Stomach (tissue), 4 donors: ENCODE measurements around the gene FUT1.

Source experiments
- CTCF ChIP-seq, 7 experiments: fragments of 450-650 bp in 4 of 7; fragments of 200-600 bp in 3 of 7; sonication (generic) in 3 of 7; IDR thresholded peaks; one replicate each; pipeline ENCODE4 v1.5.1; 2016 to 2019; ENCODE audit warnings: antibody characterized with exemption in 7 of 7, control low read depth in 2 of 7, mild to moderate bottlenecking in 1 of 7
- EP300 ChIP-seq: sonication (generic); formaldehyde crosslinking; IDR thresholded peaks from one replicate; pipeline ENCODE4 v1.6.1; 2017; ENCODE audit warnings: antibody characterized with exemption
- POLR2A ChIP-seq, 4 donors: fragments of 450-650 bp; IDR thresholded peaks; one replicate each; pipeline ENCODE4 v1.6.1; 2016; ENCODE audit warnings: antibody characterized with exemption in 4 of 4, control low read depth in 2 of 4, mild to moderate bottlenecking in 1 of 4, moderate library complexity in 1 of 4
- POLR2AphosphoS5 ChIP-seq, 3 donors: sonication (generic); formaldehyde crosslinking; IDR thresholded peaks; one replicate each; pipeline ENCODE4 v1.6.1; 2016; ENCODE audit warnings: antibody characterized with exemption in 3 of 3

GRCh38 chr19:48738557-48739403, 13.7 kb downstream of the FUT1 start:
- TF ChIP-seq CTCF (IDR thresholded peaks at IDR 0.05) (peak in 3 of 7 experiments; percentile 21 to 81 (median 51)), POLR2AphosphoS5 (IDR thresholded peaks at IDR 0.05) (peak in 2 of 3 donors; percentile 51 to 76), POLR2A (IDR thresholded peaks at IDR 0.05) (no peak), EP300 (no peak)
